GM18507 (cell line): ENCODE results near the gene SMYD4.
"Not testable (repeated sequence)": the region's sequence is repeated elsewhere in the genome, so short reads cannot be mapped to it uniquely, and the experiment has no call there.

Source experiments
- DNase-seq: peaks from one replicate; pipeline ENCODE4 v3.0.0; 2011; ENCODE audit warnings: low read depth; ENCODE audit not compliant: insufficient read length; ENCODE audit errors: extremely low spot score
- FAIRE-seq: peaks from 2 replicates; lab custom pipeline; 2011; peaks lifted over from hg19 to GRCh38; lab: Jason Lieb, UNC

SMYD4 gene

DNA sequence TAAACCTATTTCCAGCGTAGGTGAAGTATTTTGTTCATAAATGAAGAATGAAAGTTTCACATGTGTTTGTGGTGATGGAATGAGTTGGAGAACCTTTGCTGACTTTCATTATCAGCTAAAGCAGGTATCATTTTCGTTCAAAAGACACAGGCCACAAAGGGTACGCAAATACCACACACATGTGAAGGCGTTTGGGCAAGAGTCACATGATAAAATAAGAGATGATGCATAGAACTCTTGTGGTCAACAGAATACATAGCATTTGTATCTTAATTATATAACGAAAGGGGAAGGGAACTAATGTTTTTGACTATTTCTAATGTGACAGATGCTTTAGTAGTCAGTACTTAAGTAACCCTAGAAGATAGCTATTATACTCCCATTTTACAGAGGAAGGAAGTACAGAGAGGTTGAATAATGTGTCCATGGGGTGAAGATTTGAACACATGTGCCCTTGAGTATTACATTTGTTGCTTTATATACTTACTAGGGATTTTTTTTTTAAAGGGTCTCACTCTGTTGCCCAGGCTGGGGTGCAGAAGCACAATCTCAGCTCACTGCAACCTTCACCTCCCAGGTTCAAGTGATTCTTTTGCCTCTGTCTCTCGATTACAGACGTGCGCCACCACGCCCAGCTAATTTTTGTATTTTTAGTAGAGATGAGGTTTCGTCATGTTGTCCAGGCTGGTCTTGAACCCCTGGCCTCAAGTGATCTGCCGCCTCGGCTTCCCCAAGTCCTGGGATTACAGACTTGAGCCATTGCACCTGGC lies 4.9 kb upstream of the SMYD4 start:
- FAIRE-seq = peak; percentile 94
- DNase-seq = peak; percentile 42

DNA sequence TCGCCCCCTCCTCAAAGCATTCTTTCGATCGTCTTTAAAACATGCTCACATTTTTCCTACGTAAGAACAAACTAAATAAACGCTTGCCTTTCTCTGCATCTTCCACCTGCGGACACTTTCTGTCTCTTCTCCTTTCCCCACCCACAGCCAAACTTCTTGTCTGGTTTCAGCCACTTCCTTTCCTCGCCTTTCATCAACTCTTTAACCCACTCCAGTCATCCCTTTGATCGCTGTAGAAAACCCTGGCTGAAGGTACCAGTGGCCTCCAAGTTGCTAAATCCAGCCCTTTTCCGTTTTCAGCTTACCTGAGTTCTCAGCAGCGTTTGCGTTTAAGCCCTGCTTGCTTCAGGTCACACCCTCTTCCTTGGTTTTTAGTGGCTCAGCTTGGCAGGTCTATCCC lies 586 bp upstream of the SMYD4 start:
- FAIRE-seq = peak; percentile 75
- DNase-seq = no peak

DNA sequence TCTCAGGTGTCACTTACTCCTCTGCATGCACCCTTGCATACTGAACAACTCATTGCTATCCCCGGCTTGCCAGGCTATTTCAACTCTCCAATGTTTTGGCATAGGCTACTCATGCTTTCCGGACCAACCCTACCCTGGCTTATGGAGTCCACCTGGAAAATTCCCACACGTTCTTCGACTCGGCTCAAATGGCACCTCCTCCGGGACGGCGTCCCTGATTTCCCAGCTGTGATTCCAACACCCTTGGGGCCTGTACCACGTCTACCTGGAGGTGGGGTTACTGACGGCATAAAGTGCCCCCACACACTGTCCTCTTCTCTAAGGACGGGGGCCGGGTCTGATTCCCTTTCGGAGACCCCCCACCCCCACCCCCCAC lies 498 bp downstream of the SMYD4 start:
- DNase-seq (no peak), FAIRE-seq (peak; percentile 49)

DNA sequence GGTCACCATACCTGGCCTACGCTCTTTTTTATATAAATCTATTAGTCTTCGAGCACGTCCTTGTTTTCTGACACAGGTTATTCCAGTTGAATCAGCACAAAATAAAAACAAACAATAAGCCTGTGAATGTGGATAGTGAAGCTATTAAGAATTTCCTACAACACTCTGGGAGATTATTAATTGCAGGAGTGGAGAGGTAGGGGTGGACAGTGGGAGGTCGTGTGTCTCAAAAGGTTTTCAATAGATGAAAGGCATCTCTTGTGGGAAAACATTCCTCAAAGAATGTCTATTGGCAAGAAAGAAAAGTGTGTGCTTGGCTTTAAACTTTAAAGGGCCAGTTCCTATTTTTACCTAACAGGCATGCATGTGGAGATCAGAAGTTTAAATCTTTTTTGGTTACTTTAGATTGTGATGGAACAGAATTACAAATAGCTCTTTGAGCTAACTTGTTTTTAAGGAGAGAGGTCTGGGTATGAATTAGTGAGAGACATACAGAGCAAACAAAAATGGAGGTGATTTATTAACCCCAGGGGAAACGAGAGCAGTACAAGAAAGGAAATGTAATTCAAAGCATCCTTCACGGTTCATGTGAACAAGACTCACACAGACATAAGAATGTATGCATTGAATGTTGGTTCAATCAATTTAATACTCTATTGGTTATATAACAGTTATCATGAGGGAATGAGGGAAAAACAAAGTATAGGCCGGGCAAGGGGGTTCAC lies 9.0 kb downstream of the SMYD4 start:
- FAIRE-seq = peak; percentile 92
- DNase-seq = no peak

DNA sequence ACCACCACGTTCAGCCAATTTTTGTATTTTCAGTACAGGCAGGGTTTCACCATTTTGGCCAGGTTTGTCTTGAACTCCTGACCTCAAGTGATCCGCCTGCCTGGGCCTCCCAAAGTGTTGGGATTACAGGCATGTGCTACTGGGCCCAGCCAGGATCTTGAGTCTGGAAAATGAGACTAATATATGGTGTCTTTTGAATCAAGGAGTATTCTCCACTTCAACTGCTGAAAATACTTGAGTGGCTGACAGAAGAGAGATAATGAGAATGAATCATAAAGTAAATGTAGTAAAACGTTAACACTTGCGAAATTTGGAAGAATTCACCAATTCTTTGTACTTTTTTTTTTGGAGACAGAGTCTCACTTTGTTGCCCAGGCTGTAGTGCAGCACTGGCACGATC lies 16.6 kb downstream of the SMYD4 start:
- FAIRE-seq (no peak), DNase-seq (no peak)

DNA sequence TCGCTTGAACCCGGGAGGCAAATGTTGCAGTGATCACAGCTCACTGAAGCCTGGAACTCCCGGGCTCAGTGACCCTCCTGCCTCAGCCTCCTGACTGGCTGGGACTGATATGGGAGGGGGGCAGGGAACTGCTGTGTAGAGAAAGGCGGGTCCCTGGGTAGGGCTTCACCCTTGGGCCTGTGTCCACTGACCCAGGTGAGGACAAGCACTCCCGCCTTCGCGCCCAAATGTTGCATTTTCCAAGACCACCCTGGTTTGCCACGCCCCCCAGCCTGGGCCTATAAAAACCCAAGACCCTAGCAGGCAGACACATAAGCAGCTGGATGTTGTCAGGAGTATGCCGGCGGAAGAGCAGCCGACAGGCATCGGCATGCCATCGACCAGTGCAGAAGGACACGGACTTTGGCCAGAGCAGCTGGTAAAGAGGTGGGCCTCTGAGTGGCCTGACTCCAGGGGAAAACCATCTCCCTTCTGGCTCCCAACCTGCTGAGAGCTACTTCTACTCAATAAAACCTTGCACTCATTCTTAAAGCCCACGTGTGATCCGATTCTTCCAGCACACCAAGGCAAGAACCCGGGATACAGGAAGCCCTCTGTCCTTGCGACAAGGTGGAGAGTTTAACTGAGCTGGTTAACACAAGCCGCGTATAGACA lies 19.1 kb downstream of the SMYD4 start:
- no peak for FAIRE-seq

DNA sequence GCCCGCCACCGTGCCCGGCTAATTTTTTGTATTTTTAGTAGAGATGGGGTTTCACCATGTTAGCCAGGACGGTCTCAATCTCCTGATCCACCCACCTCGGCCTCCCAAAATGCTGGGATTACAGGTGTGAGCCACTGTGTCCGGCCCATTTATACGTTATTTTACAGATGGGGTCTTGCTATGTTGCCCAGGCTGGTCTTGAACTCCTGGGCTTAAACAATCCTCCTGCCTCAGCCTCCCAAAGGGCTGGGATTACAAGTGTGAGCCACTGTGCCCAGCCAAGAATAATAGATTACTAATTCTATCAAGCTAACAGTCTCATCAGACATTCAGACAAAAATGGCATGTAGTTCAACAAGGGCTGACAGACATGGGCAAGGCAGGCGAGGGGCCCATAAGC lies 19.9 kb downstream of the SMYD4 start:
- DNase-seq, FAIRE-seq: not testable (repeated sequence)

More for the DNA sequence above, 19.1 kb downstream of the SMYD4 start:
- DNase-seq = no peak

DNA sequence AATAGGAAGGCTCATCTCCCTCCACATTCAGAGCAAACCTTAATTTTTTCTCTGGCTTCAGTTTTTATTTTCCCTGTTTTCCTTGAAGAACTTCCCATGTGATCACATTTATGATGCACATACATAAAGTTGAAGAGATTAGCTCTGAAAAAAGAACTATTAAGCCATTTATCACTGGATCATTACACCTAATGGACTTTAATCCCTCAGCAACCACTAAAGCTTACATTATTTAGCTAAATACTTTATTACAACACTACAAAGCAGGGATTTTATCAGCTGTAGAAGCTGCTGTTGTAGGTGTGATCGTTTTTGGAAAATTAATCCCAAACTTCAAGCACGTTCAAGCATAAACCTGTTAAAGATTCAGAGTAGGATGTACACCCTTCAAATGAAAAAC lies 21.1 kb downstream of the SMYD4 start:
- FAIRE-seq (no peak), DNase-seq (no peak)

DNA sequence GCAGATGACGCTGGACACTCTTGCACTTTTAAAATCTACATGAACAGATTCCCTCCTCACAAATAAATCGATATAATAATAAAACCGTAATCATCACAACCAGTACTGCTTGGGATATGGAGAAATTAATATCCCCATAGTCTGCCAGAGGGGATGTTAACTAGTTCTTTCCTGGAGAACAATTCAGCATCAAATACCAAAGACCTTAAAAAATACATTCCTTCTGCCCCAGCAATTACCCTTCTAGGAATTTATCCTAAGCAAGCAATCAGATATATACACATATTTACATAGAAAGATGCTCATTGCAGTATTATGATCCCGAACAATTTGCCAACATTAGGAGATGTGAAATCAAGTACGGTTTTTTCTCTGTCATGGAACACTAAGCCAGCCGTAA lies 21.8 kb downstream of the SMYD4 start:
- no peak for DNase-seq
- no peak for FAIRE-seq

DNA sequence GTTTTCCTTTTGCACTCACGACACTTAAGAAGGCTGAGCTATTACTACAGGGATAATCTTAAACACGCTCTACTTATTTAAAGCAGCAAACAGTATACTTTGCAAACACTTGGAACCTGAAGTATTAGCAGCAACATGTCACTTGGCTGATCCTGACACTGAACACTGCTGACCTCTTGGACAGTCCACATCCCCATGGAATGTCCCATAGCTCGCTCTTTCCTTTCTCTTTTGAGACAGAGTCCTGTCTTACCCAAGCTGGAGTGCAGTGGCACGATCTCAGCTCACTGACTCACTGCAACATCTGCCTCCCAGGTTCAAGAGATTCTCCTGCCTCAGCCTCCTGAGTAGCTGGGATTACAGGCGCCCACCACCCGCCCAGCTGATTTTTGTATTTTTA lies 26.4 kb downstream of the SMYD4 start:
- no peak for FAIRE-seq
- DNase-seq = no peak

DNA sequence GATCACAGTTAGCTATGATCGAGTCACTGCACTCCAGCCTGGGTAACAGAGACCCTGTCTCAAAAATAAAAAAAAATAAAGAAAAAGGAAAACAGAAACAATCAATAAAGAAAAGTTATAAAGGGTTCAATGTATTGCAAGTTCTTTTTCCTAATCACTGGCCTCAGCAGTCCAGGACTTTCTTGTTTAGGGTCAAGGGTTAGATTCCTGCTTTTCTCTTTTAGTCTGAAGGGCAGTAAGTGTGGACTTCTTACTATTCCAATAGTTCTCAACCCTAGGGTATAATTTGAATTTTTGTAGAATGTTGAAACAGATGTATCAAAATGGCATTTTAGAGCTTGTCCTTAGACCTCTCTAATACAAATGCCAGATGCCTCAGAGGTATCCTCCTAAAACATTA lies 27.3 kb downstream of the SMYD4 start:
- no peak for DNase-seq
- FAIRE-seq = no peak

DNA sequence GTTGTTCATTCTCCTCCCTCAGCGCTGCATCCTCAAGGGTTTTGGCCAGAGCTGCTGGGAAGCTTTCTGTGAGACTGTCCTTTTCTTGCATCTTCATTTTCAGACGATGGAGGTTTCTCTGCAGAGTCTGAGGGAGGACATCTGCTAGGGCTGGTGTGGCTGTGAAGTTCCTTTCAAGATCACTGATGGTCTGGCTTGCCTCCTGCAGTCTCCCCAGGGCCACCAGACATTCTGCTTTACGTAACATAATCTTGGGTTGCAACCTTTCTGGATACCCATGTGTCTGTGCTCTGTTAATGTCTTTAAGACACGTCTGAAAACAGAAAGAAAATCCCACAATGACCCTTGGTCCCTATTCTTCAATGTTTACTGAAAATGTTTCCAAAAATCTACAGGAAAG lies 29.0 kb downstream of the SMYD4 start:
- FAIRE-seq (no peak), DNase-seq (no peak)

DNA sequence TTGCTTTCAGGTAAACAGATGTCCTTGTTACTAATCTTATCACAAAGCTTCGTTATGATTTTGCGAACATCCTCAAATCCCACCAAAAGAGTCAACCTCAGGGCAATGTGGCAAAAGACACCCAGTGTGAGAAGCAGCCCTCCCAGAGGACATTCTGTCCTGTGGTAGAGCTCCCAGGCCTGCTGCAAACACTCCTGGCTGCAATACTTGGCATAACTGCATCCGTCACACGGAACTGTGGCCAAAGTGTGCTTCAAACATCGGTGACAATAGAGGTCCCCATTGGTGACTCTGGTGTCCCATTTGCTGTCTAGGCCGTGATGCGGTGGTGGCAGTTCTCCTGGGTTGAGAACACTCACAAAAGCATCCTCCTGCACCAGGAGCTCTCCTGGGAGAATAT lies 29.5 kb downstream of the SMYD4 start:
- FAIRE-seq = no peak
- DNase-seq = no peak

DNA sequence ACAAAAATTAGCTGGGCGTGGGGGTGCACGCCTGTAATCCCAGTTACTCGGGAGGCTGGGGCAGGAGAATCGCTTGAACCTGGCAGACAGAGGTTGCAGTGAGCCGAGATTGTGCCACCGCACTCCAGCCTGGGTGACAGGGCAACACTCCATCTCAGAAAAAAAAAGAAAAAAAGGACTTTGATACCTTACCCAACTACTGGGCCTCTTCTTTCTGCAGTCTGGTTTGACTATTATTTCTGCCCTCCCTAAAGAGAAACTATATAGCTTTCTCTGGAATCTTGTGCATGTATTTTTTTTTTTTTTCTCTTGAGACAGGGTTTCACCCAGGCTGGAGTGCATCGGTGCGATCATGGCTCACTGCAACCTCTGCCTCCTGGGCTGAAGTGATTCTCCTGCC lies 31.9 kb downstream of the SMYD4 start:
- not testable (repeated sequence) for FAIRE-seq, DNase-seq

DNA sequence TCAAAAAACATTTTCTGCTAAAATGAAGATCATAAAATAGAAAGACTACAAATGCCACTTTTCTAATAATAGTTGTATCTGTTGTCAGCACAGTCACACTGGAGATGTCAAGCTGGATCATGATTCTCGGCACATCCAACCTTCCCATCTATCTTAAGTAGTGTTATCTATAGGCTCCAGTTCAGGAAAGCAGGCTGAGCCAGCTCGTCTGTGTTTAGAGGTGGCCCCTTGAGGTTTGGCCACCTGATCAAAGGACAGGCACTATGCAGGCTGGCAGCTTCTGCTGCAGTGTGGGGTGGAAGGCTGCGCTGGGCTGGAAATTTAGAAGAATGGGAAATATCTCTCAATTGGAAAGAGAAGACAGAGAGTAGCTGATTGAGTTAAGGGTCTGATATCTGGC lies 32.4 kb downstream of the SMYD4 start:
- no peak for FAIRE-seq
- no peak for DNase-seq

DNA sequence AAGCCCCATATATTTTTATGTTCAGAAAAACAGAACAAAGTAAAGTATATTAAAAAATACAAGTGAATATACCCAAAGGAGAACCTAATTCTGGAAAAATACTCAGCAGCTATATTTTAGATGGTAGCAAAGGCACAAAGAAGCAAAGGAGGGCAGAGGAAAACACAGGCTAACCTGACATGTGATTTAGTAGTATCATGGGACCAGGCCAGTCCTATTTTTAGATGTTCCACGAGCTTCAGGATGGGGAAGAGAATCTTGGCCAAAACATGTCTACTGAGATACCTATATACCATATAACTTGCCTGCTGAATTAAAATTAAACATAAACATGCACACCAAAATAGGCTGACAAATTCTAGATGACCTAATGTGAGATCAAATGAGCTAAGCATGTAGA lies 32.9 kb downstream of the SMYD4 start:
- DNase-seq = no peak
- FAIRE-seq = no peak

DNA sequence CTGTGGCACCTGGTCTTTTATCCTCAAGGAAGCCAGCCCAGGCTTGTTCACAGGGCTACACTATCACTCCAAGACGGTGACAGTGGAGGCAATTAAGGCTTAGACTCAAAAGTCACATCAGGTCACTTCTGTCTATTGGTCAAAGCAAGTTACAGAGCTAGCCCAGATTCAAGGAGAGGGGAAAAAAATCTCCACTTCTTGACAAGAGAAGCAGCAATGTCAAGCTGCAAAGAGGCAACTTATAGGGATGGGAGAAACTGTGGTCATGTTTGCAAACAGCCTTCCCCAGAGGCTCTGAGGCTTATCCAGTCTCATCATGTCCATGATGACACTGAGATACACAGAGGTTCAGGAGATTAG lies 36.3 kb downstream of the SMYD4 start:
- DNase-seq (no peak), FAIRE-seq (no peak)

DNA sequence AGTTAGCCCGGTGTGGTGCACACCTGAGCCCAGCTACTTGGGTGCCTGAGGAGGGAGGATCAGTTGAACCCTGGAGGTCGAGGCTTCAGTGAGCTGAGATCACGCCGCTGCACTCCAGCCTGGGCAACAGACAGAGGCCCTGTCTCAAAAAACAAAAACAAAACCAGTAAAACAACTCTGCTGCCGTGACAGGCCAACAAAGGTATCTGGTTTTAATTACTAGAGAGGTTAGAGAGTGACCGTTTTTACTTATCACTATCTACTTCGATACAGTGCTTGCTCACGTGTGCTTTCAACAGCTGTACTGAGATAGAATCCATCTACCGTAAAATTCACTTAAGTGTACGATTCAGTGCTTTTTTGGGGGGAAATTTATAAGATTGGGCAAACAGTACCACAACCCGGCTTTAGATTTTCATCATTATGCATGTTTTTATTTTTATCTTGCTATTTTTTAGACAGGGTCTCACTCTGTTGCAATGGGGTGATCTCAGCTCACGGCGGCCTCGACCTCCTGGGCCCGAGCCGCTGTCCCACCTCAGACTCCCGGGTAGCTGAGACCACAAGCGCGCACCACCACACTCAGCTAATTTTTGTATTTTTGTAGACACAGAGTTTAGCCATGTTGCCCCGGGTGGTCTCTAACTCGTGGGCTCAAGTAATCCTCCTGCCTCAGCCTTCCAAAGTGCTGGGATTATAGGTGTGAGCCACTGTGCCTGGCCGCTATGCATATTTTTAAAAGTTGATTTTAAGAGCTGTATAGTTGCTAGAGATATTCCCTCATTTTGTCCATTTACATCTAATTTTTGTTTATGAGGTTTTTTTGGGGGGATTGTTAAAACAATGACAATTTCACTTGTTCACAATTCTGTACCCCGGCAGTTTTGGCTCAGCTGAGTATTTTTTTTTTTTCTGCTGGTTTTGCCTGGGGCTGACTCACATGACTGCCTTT lies 36.9 kb downstream of the SMYD4 start:
- DNase-seq = no peak
- FAIRE-seq = no peak

DNA sequence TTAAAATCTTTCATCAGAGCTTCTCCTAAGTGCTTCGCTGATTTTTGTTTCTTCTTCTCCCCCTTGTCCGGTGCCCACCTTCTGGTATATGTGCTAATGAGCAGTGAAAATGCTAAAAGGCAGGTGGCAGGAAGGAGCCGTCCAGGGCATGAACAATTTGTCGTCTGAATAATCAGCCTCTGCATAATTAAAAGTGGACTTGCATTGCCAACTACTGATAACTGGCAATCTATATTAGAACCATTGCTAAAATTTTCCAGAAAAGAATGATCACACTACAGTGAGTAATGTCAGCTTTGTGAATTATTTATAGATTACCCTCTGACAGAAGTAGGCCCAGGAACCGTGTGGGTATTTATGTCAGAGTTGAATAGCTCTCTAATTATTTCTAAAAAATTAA lies 39.8 kb downstream of the SMYD4 start:
- no peak for DNase-seq
- FAIRE-seq = no peak
